Liver (tissue), 3 donors: ENCODE data around the gene CENPO.

ENCODE experiments used
- CTCF ChIP-seq: fragments of 150-350 bp; IDR thresholded peaks from 2 replicates; pipeline ENCODE4 v1.5.1; 2017; ENCODE audit warnings: improper control_type of control experiment, low read depth, low read length; ENCODE audit not compliant: missing input control
- GABPA ChIP-seq, 2 donors: IDR thresholded peaks in 1 of 2; conservative IDR thresholded peaks in 1 of 2; 2 replicates each; pipeline ENCODE4 v1.6.1; 2016; ENCODE audit warnings: antibody characterized with exemption in 2 of 2, mild to moderate bottlenecking in 1 of 2, moderate library complexity in 1 of 2
- JUND ChIP-seq, 2 donors: IDR thresholded peaks; 2 replicates each; pipeline ENCODE4 v1.6.1; 2016; ENCODE audit warnings: antibody characterized with exemption in 2 of 2
- RAD21 ChIP-seq, 2 donors: IDR thresholded peaks; 2 replicates each; pipeline ENCODE4 v1.6.1; 2016; ENCODE audit warnings: antibody characterized with exemption in 2 of 2, mild to moderate bottlenecking in 2 of 2
- REST ChIP-seq: IDR thresholded peaks from 2 replicates; pipeline ENCODE4 v1.6.1; 2016; ENCODE audit warnings: antibody characterized with exemption, mild to moderate bottlenecking
- SP1 ChIP-seq: IDR thresholded peaks from 2 replicates; pipeline ENCODE4 v1.6.1; 2018; ENCODE audit warnings: antibody characterized with exemption, mild to moderate bottlenecking
- TAF1 ChIP-seq: conservative IDR thresholded peaks from 2 replicates; pipeline ENCODE4 v1.6.1; 2016; ENCODE audit warnings: antibody characterized with exemption, mild to moderate bottlenecking
- YY1 ChIP-seq: IDR thresholded peaks from 2 replicates; pipeline ENCODE4 v1.6.1; 2016; ENCODE audit warnings: antibody characterized with exemption, mild to moderate bottlenecking
- donor health status: healthy.
- donor health status: healthy.

- TF ChIP-seq CTCF = no peak
- no peak for TF ChIP-seq SP1
- no peak for TF ChIP-seq RAD21 (IDR thresholded peaks at IDR 0.05)
- TF ChIP-seq REST = no peak
- TF ChIP-seq TAF1 = no peak
- TF ChIP-seq GABPA (IDR thresholded peaks at IDR 0.05 in 1 of 2, conservative IDR thresholded peaks at IDR 0.05 in 1 of 2) = no peak
- TF ChIP-seq JUND (IDR thresholded peaks at IDR 0.05) = no peak
- TF ChIP-seq YY1 = no peak
Observed at GRCh38 chr2:24822049-24822706, 29.0 kb downstream of the CENPO start.
